AG08396 (cell line): ENCODE results near the gene AKR1D1.

Source experiments
- DNase-seq: peaks from one replicate; pipeline ENCODE4 v3.0.0; 2012; ENCODE audit warnings: low spot score, mixed read lengths

Gene AKR1D1

DNA sequence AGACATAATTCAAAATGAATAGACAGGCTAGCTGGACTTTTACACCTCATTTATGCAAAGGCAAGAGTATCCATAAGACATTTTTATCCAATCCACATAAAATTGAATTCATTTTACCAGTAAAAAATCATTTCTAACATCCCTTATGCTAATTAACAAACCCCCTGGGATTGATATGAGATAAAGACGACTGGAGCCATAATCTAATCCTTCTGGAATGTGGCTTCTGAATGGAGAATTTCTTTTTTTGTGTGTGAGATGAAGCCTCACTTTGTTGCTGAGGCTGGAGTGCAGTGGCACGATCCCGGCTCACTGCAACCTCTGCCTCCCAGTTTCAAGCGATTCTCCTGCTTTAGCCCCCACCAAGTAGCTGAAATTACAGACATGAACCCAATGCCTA lies 90.4 kb downstream of the AKR1D1 start:
- no peak for DNase-seq

DNA sequence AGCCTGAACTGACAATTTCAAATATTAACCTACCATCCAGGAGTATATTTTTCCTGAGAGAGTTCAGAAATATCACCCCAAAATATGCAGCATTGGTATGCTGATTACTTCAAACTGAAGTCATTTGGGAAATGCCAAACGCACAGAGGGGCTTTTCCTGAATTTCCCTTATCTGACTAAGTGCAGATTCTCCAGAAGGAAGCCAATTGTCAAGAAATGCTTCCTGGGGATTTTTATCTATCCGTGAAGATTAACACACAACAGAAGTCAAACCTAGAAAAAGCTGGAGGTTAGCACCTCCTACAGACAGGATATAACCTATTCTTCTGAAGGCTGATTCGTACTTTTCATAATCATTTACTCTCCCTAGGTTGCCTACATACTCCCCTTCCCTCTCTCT lies 91.0 kb downstream of the AKR1D1 start:
- no peak for DNase-seq

DNA sequence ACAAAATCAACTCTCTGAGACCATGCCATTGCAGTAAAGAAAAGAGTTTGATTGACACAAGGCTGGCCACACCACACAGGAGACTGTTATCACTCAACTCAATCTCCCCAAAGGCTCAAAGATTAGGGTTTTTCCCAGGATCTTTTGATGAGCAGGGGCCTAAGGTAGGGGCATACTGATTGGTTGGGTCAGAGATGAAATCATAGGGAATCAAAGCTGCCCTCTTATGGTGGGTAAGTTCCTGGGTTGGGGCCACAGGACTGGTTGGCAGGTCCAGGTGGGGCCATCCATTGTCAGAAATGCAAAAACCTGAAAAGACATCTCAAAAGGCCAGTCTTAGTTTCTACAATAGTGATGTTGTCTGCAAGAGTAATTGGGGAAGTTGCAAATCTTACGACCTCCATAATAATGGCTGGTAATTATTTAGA lies 91.6 kb downstream of the AKR1D1 start:
- DNase-seq: no peak
